Tibial nerve (tissue), 4 donors: ENCODE measurements around the gene PARN.

ENCODE experiments used
- CTCF ChIP-seq, 5 experiments: fragments of 200-600 bp in 3 of 5; fragments of 450-650 bp in 2 of 5; sonication (generic) in 3 of 5; IDR thresholded peaks; one replicate each; pipeline ENCODE4 v1.5.1; 2016 to 2019; ENCODE audit warnings: antibody characterized with exemption in 5 of 5, mild to moderate bottlenecking in 3 of 5, moderate library complexity in 2 of 5
- EP300 ChIP-seq, 2 donors: sonication (generic); formaldehyde crosslinking; IDR thresholded peaks; one replicate each; pipeline ENCODE4 v1.6.1; 2017; ENCODE audit warnings: antibody characterized with exemption in 2 of 2, mild to moderate bottlenecking in 1 of 2
- POLR2A ChIP-seq, 2 donors: fragments of 450-650 bp; IDR thresholded peaks; one replicate each; pipeline ENCODE4 v1.6.1; 2017; ENCODE audit warnings: antibody characterized with exemption in 2 of 2, mild to moderate bottlenecking in 2 of 2, moderate library complexity in 2 of 2

- TF ChIP-seq CTCF (IDR thresholded peaks at IDR 0.05) (no peak), POLR2A (IDR thresholded peaks at IDR 0.05) (no peak), EP300 (IDR thresholded peaks at IDR 0.05) (no peak)
Measured at GRCh38 chr16:14493791-14494190, 136.3 kb downstream of the PARN start.
